GM15510 (cell line): Measurements from ENCODE around the gene SLC26A3.

Experiments used
- POLR2A ChIP-seq: IDR thresholded peaks from 3 replicates; pipeline ENCODE4 v1.6.1; 2011; ENCODE audit warnings: borderline replicate concordance; ENCODE audit not compliant: insufficient read length; ENCODE audit errors: extremely low read depth

The SLC26A3 gene

DNA sequence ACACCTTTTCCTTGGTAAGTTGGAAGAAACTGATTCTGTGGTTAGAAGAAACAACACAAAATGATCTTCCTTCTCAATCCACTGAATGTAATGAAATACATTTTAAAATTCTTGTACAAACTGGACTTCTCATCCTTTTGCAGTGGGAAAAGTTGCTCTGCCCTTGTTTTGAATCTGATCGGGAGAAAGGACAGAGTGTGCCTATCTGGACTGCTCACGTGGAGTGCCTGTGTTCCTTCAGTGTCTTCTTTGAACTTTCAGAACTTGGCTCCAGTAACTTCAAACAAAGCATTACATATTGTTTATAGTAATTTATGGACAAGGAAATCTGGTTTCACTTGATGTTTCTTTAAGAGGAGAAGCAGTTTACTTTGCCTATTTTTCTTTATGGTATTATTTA is 17.1 kb downstream of the SLC26A3 start:
- no peak for TF ChIP-seq POLR2A

DNA sequence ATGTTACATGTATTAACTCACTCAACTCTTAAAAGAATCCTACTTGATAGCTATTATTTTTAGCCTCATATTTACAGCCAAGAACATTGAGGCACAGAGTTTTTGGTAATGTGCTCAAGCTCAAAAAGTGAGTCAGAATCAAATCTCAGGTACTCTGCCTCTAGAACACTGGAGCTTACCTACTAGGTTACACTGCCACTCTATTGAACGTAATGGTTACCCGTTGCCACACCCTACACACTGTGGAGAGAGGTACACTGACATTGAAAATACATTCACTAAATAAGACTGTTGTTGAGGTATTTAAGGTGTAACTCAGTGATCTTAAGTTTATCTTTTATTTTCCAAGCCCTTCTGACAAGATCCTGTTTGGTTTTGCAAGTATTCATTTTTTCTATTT is 17.9 kb downstream of the SLC26A3 start:
- TF ChIP-seq POLR2A, result no peak

DNA sequence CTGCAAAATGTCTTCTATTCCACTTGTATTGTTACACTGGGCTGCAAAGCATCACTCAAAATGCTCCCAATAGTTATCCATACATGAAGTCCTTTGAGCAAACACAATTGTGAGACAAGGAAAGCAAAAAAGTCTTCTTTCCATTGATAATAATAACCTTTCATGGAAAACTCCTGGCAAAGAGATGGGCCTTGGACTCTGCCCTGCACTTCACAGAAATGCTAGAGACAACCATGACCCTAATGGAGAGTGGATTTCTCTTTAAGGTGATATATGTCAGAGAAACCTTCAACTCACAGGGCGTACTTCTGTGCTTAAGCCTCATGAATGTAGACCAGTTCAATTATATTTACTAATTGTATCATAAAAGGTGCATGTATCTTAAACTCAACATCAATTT is 19.4 kb downstream of the SLC26A3 start:
- no peak for TF ChIP-seq POLR2A

DNA sequence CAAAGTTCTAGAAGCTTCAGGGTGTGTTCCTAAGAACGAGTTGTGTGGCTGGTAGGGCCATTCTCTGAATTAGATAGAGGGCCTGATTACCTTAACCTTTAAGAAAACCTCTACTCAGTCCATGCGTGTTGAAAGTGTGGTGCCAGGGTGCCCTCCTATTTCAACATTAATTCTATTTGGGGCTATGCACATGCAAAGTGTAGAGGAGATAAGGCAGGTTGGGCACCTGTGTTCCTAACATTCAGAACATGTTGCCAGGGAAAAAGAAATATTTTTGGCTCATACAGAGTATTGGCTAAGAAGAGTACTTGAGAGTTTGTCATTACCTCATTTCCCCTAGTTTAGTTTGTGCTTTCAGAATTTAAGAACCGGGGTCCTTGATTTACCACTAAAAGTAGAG is 20.6 kb downstream of the SLC26A3 start:
- TF ChIP-seq POLR2A, result no peak

DNA sequence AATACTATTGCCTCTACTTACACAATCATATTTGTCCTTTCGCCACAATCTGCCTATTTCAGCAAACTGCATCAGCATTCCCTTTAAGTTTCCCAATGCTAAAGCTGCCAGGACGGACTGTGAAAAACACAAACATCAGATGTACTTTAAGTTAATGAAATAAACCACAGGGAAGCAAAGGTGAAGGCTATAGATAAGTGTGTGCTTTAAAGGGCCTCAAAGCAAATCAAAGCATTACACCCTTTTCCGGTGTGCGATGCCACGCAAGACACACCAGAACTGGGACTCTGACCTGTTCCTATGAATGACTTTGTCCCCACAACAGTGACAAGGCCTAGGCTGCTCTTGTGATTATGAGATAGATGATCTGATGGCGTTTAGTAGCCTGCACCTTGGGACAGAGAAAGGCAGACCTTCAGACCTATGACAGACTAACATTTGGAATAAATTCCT is 23.4 kb downstream of the SLC26A3 start:
- TF ChIP-seq POLR2A, result no peak

DNA sequence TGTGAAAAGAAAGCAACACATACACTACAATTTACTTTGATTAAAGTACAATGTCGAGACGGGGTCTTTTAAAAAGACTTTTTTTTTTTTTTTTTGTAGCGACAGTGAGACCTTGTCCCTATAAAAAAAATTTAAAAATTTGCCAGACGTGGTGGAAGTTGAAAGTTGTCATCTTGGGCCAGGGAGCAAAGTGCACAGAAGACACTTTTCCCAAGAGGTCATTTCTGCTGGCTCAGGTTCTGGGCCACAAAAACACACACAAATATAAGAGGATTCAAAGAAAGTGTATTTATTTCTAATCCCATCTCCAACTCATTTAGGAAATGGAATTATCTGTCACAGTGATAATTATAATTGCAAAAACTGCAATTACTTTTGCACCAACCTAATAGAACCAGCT is 24.7 kb downstream of the SLC26A3 start:
- no peak for TF ChIP-seq POLR2A

DNA sequence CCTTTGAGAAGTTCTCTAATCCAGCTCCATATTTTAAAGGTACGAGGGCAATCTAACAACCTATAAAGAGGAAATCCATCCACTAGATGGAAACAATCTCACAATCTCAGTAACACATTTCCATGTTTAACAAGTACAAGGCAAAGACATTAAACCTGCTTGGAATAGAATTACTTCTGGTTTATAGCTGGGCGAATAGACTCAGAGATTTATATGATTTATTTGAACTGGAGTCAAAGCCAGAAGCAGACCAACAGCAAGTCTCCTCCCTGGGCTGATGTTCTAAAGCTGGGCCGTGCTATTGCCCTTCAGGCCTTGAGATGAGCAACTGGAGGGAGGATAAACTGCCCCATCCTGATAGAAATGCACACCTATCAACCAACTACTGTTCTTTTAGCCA is 25.3 kb downstream of the SLC26A3 start:
- no peak for TF ChIP-seq POLR2A

- TF ChIP-seq POLR2A, result no peak
These were observed 30.0 kb downstream of the SLC26A3 start for GRCh38 chr7:107773027-107773426.

DNA sequence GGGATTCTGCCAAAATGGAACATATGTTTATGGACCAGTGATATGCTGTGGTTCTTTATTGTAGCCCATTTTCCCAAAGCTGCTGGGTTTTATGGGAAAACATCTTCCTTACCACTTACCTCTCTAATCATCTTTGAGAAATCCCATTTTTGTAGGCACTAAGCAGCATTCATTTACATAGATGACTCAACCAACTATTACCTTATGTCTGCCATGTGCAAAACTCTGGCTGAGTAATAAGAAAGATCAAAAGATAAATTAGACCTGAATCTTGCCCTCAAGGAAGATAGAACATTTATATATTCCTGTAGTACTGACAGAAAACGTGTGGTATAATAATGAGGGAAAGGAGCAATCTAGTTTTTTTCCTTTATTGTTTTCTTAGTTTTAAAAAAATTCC is 34.8 kb downstream of the SLC26A3 start:
- no peak for TF ChIP-seq POLR2A

DNA sequence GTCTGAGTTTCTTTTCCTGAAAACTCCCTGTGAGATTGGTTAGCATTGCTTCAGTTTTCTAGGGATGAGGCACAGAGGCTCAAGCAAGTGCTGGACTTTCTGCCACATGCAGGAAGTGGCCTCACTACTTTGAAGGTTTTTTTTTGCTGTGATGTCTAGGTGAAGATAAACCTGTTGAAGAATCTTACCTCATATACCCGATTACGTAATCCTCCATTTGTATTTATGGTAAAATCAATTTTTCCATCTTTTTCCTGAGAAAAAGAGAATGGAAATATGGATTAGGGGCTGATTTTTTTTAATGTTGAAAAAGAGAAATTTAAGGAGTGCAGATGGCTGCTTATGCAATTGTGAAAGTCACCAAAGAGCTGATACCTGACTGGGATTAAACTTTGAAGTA is 35.6 kb downstream of the SLC26A3 start:
- TF ChIP-seq POLR2A, result no peak

GRCh38 chr7:107758667-107759066 is 44.4 kb downstream of the SLC26A3 start:
- TF ChIP-seq POLR2A, result no peak

DNA sequence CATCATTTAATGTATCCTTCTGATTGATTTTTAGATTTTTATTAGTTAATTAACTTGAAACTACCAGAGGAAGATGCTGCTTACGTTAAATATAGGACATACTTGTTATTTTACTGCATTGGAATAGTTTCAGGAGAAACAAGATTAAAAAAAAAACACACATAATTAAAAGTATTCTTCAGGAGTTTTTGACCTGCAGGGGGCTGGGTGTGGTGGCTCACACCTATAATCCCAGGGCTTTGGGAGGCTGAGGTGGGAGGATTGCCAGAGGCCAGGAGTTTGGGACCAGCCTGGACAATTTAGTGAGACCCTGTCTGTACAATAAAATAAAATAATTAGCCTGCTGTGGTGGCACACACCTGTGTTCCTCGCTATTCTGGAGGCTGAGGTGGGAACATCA is 48.4 kb downstream of the SLC26A3 start:
- no peak for TF ChIP-seq POLR2A

GRCh38 chr7:107751113-107751512 is 51.9 kb downstream of the SLC26A3 start:
- TF ChIP-seq POLR2A, result no peak

GRCh38 chr7:107746006-107746405 is 57.0 kb downstream of the SLC26A3 start:
- TF ChIP-seq POLR2A, result no peak

DNA sequence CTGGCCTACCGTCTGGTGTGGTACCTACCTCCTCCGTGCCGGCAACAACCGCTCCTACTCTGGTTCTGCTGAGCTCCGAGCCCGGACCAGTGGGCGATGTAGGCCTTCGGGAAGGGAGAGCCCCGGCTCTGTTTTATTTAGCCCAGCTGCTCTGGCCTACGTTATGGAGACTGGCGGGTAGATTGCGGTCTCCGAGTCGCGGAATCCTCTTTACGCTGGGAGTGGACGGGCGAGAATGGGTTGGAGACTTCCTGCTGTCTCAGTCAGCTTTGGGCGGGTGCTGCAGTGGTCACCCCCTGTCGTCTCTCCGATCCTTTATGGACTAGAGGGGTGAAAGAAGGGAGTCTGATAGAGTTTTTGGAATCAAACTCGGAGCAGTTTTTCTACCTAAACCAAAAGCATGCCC is 58.7 kb downstream of the SLC26A3 start:
- no peak for TF ChIP-seq POLR2A

DNA sequence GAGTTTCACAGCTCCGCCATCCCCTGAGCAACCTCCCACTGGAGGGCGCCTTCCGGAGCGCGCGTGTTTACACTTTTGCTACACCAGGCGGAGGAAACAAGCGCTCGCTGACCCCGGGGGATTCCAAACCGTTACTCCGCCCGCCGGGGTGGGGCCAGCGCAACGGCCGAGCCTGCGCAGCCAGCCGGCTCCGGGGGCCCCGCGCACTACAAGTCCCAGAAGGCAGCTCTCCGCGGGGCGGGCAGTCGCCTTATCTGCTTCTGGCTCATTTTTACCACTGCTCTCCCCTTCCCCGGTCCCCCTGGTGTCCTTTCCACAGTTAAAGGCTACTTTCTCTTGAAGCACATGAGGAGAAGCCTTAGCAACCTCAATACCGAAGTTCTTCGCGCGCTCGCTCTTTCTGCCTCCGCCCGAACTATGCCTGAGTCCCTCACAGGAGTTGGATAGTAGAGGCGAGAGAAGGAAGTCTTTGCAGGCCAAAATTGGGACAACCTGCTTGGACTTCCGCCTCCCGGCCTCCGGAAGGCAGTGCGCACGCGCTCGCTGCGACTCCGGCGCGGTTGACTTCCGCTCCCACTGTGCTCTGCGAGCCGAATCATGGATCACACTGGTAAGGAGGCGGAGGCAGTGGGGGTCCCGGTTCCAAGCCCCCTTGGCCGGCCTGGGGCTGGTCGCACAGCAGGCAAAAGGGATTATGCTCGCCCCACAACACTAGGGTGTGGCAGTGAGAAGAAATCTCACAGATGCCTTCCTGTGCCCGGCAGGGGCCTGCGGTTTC is 59.3 kb downstream of the SLC26A3 start, which contains the start of gene CBLL1:
Gene CBLL1 (plus strand): TSS at position 576 of the 778 bp plus-strand sequence. CDS start 22 bp downstream, at position 598.
- peak; percentile 83 for TF ChIP-seq POLR2A
